ENCODE results near the gene PLSCR3.
A peak's percentile ranks its signal among the peaks of the same experiment; 100 is the strongest.

The PLSCR3 gene

DNA sequence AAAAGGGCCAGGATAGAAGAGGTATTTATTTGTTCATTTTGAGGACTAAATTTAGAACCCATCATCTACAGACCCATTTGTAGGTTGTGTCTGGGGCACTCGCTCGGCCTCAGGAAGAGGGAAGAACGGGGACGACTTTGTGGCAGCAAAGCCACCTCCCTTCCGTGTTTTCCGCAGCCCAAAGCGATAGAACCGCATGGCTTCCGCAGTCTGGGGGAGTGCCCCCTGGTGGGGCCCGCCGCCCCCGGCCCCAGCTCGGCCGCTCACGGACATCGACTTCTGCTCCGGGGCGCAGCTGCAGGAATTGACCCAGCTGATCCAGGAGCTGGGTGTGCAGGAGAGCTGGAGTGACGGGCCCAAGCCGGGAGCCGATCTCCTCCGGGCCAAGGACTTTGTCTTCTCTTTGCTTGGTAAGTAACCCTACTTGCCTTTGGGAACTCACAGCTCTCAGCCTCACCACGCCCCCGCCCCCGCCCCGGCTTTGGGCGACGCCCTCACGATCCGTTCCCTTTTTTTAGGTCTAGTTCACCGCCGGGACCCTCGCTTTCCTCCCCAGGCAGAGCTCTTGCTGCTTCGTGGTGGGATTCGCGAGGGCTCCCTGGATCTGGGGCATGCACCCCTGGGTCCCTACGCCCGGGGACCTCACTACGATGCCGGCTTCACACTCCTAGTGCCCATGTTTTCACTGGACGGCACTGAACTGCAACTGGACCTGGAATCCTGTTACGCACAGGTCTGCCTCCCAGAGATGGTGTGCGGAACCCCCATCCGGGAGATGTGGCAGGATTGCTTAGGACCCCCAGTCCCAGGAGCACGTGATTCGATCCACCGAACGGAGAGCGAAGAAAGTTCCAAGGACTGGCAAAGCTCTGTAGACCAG is 41.6 kb upstream of the PLSCR3 start:
- peak overlapping the region; percentile 61 for H3K4me3 ChIP-seq (ENCODE audit: low read length)
- no peak for TF ChIP-seq ZNF274 (IDR thresholded peaks at IDR 0.05; ENCODE audit: low read depth, low read length)

DNA sequence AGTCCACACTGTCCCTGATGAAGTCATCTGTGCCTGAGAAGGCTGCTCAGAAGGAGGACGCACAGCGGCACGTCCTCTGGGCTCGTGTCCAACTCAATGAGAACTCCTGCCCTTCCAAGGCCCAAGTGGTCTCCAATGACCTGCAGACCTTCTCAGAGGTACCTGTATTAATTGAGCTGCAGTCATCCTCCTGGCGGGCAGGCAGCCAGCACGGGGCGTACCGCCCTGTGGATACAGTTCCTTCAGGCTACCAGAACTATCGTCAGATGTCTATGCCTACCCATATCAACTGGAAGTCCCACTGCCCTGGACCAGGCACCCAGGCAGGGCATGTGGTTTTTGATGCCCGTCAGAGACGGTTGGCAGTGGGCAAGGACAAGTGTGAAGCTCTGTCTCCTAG is 38.0 kb upstream of the PLSCR3 start:
- no peak for TF ChIP-seq ZNF274 (IDR thresholded peaks at IDR 0.05; ENCODE audit: low read depth, low read length)
- H3K4me3 ChIP-seq (ENCODE audit: low read length) = no peak overlapping the region

DNA sequence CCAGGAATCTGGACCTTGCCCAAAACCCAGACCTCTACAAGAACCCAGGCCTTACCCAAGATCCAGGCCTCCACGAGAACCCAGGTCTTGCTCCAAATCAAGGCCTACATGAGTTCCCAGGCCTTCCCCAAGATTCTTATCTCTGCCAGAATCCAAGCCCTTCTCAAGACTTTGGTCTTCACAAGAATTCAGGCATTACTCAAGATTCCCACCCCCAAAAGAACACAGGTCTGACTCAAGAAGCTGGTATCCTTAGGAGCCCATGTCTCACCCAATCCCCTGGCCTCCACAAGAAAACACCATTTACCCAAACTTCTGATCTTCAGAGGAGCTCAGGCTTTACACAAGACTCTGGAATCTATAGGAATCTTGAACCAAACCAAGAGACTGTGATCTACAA is 36.9 kb upstream of the PLSCR3 start:
- no peak for TF ChIP-seq ZNF274 (IDR thresholded peaks at IDR 0.05; ENCODE audit: low read depth, low read length)
- no peak overlapping the region for H3K4me3 ChIP-seq (ENCODE audit: low read length)

DNA sequence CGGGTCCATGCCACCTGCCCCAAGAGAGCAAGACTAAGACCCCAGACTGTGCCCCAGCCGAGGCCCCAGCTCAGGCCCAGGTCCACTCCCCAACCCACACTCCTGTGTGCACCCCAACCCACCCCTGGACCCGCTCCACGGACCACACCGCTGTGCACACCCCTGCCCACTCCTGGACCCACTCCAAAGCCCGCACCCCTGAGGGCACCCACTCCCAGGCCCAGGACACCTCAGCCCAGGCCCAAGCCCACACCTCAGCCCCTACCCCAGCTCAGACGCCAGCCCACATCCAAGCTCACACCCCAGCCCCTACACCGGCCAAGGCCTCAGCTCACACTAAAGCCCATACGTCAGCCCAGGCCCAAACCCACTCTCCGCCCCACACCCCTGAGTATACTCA is 35.4 kb upstream of the PLSCR3 start:
- TF ChIP-seq ZNF274 (IDR thresholded peaks at IDR 0.05; ENCODE audit: low read depth, low read length) = no peak
- H3K4me3 ChIP-seq (ENCODE audit: low read length) = no peak overlapping the region

DNA sequence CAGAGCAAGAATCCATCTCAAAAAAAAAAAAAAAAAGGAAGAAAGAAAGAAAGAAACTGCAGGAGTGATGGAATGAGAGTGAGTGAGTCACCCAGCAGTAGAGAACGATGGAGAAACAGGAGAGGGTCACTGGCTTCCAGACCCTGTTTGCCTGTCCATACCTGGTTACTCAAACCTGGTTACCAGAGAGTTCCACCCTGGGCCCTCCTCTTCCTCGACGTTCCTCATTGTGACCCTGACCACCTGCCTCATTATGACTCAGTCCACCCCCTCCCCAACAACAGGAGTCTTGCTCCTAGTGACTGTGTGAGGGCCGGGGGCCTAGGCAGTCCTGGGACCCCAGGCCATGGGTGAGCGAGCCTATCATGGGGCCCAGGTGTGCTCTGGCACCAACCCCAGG is 34.2 kb upstream of the PLSCR3 start, which contains the start of gene SPEM3:
SPEM3 (plus strand) TSS at position 301 of the 400 bp plus-strand sequence; CDS start at position 347, 46 bp downstream.
- no peak within 1 kb of the TSS for H3K4me3 ChIP-seq (ENCODE audit: low read length)
- TF ChIP-seq ZNF274 (IDR thresholded peaks at IDR 0.05; ENCODE audit: low read depth, low read length) = no peak

DNA sequence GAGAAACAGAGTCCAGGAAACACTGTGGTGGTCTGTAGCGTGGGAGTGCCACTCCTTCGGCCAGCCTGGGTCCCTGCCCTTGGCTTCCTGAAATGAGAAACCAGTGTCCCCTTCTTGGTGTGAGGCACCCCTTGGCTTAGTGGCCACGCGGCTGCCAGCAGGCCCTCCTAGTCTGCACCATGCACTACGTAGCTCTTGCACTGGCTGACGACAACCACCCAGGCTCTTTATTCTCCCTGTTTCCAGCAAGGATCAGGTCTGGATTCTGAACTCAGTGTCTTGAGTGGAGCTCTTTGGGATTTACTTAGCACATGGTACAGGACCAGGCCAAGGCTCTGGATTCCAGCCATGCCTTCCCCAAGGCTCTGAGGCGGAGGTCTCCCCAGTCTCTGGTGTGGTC is 33.2 kb upstream of the PLSCR3 start:
- H3K4me3 ChIP-seq (ENCODE audit: low read length) = no peak overlapping the region
- TF ChIP-seq ZNF274 (IDR thresholded peaks at IDR 0.05; ENCODE audit: low read depth, low read length) = no peak

DNA sequence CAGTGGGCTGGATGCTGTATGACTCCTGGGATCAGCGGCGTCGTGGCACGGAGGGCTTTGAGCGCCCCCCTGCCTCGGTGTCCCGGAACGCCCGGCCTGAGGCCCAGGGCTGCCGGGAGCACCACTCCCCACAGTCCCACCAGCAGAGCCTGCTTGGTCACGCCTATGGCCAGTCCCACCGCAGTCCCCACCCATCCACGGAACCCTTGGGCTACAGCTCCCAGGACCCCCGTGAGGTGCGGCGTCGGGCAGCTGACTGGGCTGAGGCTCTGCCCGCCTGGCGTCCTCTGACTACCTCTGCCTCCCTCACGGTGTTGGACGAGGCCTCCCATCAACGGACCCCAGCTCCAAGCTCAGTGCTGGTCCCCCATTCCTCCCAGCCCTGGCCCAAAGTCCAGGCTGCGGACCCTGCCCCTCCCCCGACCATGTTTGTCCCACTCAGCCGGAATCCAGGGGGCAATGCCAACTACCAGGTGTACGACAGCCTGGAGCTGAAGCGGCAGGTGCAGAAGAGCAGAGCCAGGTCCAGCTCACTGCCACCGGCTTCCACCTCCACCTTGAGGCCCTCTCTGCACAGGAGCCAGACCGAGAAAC is 32.7 kb upstream of the PLSCR3 start:
- no peak for TF ChIP-seq ZNF274 (IDR thresholded peaks at IDR 0.05; ENCODE audit: low read depth, low read length)
- H3K4me3 ChIP-seq (ENCODE audit: low read length) = no peak overlapping the region

DNA sequence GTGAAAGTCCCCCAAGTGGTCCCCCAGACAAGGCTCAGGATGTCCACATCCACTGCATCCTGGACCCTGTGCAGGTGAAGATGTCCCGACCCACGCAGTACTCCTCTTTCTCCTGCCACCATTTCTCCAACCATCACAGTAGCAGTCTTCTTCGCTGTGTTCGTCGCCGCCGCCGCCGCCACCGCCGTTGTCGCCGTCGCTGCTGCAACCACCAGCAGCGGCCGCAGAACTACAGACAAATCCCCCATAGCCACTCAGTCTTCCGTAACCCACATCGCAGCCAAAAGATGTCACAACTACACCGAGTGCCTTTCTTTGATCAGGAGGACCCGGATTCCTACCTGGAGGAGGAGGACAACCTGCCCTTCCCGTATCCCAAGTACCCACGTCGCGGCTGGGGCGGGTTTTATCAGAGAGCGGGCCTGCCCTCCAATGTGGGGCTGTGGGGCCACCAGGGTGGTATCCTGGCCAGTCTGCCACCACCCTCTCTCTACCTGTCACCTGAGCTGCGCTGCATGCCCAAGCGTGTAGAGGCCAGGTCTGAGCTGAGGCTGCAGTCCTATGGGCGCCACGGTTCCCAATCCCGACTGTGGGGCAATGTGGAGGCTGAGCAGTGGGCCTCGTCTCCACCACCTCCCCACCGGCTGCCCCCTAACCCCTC is 32.0 kb upstream of the PLSCR3 start:
- H3K4me3 ChIP-seq (ENCODE audit: low read length) = no peak overlapping the region
- TF ChIP-seq ZNF274 (IDR thresholded peaks at IDR 0.05; ENCODE audit: low read depth, low read length) = no peak

DNA sequence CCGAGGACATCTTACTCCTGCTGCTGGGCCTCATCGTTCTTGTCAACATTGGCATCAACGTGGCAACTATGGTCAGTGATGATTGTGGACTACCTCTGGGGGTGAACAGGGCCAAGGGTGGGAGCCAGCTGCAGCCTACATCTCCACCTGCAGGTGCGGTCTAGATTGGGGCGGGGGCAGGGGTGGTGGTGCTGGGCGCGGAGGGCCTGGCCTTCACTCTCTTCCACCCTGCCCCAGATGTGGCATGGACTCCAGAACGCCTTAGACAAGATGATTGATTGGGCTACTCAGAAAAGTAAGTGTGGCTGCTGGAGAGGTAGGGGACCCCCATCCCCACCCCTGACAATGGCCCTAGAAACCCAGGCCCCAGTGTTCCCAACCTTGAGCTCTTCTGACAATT is 31.4 kb upstream of the PLSCR3 start:
- H3K4me3 ChIP-seq (ENCODE audit: low read length) = no peak overlapping the region
- no peak for TF ChIP-seq ZNF274 (IDR thresholded peaks at IDR 0.05; ENCODE audit: low read depth, low read length)

DNA sequence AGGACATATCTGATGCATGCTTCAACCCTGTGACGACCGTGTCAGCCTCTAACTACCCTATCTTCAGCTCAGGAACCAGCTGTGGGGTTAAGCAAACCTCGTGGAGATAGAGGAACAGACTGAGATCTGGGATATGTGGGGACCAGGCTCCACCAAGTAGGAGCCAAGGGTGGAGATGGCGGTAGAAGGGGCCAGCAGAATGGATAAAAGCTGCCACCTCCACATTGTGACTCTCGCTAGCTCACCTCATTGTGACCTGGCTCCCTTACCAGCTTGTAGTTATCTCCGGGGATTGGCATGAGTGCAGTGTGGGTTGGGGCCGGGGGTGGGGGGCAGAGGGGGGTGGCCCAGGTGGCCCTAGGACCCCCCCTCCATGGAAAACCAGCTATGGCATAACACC is 31.0 kb upstream of the PLSCR3 start, which contains the start of gene SPEM2:
SPEM2 (plus strand) TSS at position 301 of the 400 bp plus-strand sequence; CDS start at position 374, 73 bp downstream.
- TF ChIP-seq ZNF274 (IDR thresholded peaks at IDR 0.05; ENCODE audit: low read depth, low read length) = no peak
- H3K4me3 ChIP-seq (ENCODE audit: low read length) = no peak within 1 kb of the TSS

DNA sequence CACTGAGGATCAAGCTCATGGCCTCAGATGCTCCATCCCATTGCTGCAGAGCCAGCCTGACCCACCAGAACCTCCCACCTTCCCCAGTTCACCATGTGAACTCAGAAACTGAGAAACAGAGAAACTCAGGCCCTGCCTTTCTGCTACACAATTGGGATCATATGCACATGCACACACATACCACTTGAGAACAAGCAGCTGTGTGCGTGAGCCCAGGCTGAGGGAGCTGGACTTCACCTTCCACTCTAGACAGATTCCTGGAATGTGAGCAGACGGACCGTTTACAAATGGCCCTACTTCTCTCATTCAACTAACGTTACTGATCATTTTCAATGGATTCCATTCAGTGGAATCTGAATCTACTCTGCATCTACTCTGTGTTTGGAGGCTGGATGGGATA is 29.4 kb upstream of the PLSCR3 start:
- no peak for TF ChIP-seq ZNF274 (IDR thresholded peaks at IDR 0.05; ENCODE audit: low read depth, low read length)
- no peak overlapping the region for H3K4me3 ChIP-seq (ENCODE audit: low read length)

DNA sequence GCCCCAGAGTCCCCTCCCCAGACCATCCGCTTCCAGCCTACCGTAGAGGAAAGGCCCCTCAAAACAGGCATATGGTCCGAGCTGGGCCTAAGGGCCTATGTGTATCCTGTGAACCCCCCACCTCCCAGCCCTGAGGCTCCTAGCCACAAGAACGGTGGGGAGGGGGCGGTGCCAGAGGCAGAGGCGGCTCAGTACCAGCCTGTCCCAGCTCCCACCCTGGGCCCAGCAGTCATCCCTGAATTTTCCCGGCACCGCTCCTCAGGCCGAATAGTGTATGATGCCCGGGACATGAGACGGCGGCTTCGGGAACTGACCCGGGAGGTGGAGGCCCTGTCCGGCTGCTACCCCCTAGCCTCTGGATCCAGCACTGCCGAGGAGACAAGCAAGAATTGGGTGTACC is 26.9 kb upstream of the PLSCR3 start:
- H3K4me3 ChIP-seq (ENCODE audit: low read length) = no peak overlapping the region
- TF ChIP-seq ZNF274 (IDR thresholded peaks at IDR 0.05; ENCODE audit: low read depth, low read length) = no peak

DNA sequence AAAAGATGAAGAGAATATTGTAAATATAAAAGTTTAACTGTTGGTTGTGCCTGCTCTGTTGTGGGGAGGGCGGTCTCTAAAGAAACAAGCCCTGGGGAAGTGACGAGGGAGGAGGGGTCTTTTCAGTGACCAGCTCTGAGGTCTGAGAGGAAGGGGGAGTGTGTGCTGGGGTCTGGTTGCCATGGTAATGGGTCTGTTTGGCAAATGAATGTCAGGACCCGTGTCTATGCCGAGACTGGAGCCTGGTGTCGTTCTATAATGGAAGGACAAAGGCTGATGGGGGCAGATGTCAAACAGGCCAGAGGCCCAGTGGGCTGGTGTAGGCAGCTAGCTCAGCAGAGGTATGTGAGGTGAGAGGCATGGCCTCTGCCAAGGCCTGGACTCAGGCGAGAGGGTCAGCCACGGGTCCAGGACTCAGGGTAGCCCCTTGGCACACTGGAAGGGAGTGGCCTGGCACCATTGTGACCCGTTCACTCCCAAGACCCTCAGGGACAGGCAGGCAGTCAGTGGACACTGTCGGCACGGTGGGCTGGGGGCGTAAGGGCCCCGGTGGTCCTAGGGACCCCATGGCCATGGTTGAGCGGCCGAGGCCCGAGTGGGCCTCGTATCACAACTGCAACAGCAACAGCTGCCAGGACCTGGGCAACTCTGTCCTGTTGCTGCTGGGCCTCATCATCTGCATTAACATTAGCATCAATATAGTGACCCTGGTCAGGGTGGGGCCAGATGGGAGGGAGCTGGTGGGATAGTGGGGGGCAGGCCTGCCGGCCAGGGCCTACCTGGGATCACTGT is 25.7 kb upstream of the PLSCR3 start, which contains the start of gene SPEM1:
SPEM1 (plus strand) TSS at position 506 of the 792 bp plus-strand sequence; CDS start at position 567, 61 bp downstream.
- no peak for TF ChIP-seq ZNF274 (IDR thresholded peaks at IDR 0.05; ENCODE audit: low read depth, low read length)
- H3K4me3 ChIP-seq (ENCODE audit: low read length) = no peak within 1 kb of the TSS

Data from GM08714 (cell line).